GM21737 (cell line): Measurements from ENCODE around the gene IER5L.
A peak's percentile ranks its signal among the peaks of the same experiment; 100 is the strongest.
"Not testable (repeated sequence)": the region's sequence is repeated elsewhere in the genome, so short reads cannot be mapped to it uniquely, and the experiment has no call there.

Source experiments
- ATAC-seq: cut with Tn5 transposase; IDR thresholded peaks from one replicate; pipeline ENCODE4 v1.9.1; 2021; ENCODE audit warnings: mild to moderate bottlenecking, moderate library complexity; ENCODE audit not compliant: unreplicated experiment

Gene IER5L

DNA sequence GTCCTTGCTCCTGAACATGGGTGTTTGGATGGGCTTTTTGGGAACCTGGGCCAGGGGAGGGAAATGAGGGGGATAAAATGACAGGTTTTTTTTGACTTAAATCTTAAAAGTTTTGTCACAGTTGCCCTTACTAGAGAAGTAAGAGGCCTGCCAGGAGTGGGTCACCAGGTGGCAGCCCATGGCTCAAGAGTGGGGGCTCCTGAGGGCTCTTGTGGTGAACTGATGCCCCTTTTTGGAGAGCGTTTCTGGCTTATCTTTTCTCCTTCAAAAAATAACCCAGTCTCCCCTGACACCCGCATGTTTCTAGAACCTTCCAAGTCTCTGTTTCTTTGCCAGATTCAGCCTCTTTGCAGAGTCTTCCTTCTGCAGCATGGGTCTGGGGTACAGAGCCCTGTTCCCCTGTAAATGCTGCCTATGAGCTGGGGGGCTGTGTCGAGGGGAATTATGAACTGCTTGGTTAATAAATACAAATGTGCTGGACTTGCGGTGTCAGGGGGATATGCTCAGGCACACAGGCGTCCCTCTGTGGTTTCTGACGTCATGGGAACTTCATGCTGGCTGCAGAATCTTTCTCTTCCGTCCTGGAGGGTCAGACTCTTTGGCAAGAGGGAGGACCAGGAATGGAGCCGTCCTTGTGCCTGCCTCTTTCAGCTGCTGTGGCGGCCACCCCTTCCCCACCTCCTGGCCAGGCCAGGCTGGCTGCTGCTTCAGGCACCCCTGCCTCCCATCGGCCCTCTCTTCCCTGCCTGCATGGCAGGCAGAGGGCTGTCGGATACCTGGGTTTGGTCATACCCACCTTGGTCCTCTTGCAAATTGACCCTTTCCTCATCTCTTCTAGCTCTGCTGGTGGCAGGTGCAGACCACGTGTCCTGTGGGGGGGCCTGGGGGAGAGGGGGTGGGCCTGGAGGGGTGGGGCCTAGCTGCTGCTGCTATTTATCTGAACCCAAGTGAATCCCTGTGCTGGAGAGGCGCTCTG lies 36.7 kb downstream of the IER5L start:
- ATAC-seq: peak; percentile 26

DNA sequence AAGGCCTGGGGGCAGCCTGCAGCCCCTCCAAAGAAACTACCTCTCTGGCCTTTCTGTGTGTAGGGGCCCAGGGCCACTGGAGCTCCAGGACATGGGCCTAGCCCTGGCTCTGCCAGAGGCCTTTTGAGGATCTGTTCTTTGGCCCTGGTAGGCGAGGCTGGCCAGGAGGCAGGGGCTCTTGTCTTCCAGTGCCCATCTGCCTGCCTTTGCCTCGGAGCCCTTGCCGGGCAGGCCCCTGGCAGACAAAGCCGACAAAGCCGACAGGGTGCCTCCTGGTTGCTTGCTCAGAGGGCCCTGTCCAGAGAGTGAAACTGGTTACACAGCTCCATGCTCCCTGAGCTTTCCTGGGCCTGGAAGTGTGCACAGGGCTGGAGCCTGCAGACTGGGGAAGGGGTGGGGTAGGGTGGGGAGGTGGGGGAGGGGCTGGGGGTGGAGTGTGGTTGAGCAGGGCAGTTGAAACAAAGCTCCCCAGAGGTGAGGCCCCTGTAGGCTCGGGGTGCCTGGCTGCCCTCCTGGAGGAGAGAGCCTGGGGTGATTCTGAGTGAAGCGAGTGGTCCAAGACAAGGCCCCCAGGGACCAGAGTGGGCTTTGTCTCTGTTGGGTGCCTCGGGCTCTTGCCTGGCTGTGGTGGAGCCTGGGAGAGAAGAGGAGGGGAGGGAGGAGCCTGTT lies 37.5 kb downstream of the IER5L start:
- peak; percentile 7 for ATAC-seq

DNA sequence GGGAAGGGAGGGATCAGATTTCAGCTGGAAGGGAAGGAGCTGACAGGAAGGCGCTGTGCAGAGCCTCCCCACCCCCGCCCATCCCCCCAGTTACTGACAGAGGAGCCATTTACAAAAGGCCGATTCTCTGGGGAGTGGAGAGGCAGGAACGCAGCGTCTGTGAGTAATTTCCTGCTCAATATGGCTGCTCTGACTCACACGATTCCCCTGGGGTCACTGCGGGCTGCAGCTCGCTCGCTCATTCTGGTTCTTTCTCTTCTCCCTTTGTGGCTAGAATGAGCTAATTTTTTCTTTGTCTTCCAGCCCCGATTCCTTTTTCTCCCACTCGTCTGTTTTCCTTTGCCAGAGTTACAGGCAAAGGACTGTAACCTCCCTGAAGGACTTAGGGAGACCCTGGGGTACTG lies 38.1 kb downstream of the IER5L start:
- ATAC-seq: peak; percentile 51

DNA sequence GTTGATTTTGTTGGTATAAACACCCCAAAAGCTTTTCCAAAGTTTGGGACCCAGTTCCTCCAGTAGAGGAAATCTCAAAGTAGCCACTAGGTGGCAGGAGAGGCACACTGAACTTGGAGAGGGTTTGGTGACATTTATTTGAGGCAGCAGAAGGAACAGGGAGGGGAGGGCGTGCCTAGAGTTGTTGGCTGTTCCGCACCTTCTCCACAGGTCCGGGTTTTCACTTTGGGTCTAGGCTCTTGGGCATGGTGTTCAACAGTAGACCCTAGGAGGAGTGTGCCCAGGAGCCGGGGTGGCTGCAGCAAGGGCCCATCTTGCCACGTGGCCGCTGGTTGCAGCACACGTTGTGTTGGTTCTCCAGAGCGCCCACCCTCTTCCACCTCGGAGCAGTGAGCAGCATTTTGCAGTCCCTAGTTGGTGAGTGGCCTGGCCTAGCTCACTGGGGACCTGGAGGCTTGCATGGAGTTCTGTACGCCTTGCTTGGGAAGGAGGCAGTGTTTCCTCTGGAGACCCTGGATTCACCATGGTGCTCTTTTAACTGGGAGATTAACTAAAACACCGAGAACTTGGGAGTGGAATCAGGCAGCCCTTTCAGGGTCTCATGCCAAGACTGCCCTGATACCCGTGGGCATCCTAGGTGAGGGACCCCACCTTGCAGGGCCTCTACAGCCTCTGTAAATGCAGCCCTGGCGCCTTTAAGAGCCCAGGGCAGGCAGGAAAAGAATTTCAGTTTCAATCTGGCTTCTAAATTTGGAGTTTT lies 38.6 kb downstream of the IER5L start:
- ATAC-seq: peak; percentile 28

DNA sequence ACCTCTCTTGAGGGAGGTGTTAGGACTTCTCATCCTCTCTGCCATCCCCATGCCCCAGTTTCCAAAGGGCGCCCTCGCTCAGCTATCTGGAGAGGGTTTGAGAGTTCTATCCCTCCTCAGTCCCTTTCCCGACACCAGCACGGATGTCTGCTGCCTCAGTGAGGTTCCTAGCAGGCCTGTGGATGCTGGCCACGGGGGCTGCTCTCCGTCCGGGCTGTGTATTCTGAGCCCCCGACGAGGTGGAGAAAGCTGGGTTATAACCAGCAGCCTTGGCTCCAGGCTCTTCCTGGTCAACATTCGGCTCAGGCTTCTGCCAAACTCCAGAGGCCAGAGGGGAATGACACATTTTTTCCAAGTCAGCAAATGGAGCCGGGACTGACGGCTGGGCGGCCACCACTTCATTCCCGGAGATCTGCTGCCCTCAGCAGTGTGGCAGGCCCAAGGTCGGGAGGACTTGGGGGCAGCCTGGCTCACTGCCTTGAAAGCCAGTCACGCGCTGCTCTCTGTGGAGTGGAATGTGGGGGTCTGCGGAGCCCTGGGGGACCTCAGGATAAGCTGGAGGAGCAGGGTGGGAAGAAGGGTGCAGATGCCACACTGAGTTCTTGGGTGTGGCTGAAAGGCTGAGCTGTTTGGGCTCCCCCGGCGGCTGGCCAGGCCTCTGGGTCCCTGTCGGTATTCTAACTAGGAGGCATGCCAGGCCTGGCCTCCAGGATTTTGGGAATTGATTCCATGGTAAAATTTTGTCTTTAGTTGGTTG lies 39.4 kb downstream of the IER5L start:
- no peak for ATAC-seq

DNA sequence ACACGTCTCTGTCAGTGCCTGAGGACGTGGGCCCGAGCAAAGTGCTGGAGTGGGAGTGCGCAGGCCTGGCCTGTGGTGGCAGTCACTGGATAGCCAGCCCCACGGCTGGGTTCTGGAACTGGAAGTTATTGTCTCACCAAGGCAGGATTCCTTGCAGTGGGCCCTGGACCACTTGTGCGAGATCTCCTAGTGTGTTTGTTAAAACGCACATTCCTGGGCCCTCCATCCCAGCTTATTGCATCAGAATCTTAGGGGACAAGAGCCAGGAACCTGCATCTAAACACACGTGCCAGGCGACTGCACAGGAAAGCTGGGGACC lies 40.0 kb downstream of the IER5L start:
- ATAC-seq: no peak

DNA sequence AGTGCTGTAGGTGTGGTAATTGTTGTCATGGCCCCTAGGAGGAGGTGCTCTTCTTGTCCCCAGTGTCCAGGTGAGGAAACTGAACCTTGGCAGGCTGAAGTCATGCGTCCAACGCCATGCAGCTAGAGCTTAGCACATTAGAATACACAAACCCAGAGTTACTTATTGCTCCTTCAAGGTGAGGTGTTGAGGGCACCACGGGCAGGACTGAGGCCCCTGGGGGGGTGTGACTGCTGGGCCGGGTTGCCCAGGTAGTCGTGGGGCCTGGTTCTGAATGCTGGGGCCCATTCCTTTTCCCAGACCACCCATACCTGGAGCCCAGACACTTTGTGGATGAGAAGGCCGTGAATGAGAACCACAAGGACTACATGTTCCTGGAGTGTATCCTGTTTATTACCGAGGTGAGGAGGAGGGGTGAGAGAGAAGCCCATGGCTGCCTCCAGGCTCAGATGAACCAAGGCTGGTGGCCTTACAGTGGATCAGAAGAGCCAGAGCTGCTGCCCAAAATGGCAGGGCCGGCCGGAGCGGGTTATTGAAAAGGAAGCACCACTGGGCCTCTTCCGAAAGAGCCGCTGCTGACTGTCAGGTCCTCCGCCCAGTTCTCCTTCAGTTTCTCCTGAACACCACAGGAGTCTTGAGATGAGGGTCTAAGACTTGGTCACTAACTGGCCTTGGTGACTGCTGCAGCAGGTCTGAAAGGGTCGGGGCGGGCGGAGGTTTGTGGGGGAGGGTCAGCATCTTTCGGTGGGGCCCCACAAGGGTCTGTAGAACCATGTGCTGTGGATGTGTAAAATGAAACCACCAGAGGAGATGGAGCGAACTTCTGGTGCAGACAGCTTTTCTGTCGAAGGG lies 40.5 kb downstream of the IER5L start:
- no peak for ATAC-seq

DNA sequence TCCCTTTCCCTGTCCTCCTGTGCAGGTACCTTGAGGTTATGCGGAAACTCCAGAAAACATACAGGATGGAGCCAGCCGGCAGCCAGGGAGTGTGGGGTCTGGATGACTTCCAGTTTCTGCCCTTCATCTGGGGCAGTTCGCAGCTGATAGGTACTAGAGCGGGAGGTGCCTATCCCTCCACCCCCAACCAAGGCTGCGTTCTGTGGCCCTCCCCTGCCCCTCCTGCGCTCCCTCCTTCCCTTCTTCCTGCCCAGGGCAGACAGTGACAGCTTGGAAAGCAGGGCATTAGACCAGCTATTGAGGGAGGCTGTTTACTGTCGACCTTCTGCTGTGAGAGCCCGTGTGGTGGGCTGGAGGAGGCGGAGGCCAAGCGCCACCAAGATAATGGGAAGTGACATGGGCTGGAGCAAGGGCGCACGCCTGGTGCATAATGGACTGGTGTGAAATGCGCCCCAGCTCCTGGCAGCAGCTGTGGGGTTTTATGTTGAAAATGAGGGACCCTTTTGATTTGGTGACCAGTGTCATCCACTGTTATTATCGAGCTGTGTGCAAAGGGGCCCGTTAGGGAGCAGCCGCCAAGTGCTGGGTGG lies 41.5 kb downstream of the IER5L start:
- no peak for ATAC-seq

DNA sequence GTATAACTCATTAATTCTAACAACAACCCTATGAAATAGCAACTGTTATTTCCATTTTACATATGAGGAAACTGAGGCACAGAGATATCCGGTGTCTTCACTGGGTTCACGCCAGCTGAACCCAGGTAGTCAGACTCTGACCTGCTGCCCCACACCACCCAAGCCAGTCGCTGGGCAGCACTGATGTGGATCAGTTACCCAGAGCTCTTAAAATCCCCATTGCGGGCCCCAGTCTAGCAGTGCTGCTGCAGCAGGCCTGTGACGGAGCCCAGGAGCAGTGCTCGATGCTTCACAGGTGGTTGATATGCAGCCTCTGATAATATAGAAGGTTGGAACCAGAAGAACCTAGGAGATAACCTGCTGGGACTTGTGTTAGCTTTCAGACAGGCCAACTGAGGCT lies 42.6 kb downstream of the IER5L start:
- ATAC-seq: no peak

DNA sequence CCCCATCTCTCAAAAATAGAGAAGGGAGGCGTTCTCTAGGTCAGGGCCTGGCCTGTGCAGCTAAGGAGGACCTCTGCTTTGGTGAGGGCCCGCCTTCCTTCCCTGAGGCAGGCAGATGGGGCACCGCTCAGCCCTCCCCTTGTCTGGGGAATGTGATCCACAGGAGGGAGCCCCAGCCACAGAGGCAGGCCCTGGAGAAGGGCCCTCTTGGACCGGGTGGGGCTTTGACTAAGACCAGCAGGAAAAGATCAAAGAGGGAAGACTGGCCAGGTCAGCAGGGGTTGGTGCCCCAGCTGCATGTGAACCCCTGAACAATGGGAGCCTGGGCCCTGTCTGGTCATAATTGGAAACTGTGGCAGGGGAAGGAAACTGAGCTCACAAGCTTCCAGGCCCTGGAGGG lies 45.0 kb downstream of the IER5L start:
- no peak for ATAC-seq

DNA sequence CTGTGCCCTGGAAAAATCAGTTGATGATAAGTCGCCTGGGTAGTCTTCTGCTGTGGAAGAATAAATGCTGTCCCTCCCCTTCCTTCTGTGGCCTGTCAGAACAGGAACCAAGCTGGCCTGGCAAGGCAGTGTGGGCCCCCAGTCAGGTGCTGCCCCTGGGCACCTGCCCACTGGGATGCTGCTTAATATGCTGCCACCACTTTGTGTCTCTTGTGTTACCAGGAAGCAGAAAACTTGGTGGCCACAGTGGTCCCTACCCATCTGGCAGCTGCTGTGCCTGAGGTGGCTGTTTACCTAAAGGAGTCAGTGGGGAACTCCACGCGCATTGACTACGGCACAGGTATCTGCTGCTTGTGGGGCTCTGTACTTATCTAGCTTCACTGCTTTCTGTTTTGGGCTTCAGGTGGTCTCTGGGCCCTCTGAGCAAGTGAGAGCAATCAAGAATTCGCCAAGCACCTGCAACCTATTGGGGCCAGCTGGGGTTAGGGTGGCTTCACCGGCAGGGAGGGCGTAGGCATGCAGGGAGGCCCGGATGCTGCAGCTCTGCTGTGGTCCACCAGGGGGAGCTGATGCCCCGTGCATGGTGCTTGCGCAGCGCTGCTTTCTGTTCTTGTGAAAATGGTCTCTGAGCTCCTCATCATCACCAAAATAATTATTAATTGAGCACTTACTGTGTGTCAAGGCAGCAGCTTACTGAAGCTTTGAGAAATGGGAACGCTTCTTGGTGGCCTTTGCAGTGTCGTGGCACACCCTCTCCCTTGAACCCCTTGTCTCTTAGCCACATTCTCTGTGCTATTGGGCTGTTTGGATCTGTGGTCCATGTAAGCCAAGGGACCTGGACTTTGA lies 46.5 kb downstream of the IER5L start:
- ATAC-seq: no peak

DNA sequence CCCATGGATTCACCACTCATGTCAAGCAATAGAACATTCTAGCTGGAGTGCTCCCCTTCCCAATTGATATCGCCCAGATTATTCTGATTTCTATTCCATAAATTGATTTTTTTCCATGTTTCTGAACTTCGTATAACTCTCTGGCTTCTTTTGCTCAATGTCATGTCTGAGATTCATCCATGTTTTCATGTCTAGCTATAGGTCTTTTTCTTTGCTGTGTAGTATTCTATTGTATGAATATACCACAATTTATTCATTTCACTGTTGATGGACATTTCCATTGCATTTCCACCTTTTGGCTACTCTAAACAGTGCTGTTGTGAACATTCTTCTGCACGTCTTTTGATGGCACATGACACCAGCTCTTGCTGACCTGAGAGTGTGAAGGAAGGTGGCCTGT lies 47.3 kb downstream of the IER5L start:
- no peak for ATAC-seq

DNA sequence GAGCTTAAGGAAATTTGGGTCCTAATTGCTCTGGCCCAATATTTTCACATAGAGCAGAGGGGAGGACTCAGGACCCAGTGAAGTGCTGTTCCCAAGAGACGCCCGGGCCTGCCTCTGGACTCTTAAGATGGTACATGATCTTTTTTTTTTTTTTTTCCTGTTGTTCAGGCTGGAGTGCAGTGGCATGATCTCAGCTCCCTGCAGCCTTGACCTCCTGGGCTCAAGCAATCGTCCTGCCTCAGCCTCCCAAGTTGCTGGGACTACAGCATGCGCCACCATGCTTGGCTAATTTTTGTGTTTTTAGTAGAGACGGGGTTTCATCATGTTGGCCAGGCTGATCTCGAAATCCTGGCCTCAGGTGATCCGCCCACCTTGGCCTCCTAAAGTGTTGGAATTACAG lies 47.8 kb downstream of the IER5L start:
- ATAC-seq: not testable (repeated sequence)

DNA sequence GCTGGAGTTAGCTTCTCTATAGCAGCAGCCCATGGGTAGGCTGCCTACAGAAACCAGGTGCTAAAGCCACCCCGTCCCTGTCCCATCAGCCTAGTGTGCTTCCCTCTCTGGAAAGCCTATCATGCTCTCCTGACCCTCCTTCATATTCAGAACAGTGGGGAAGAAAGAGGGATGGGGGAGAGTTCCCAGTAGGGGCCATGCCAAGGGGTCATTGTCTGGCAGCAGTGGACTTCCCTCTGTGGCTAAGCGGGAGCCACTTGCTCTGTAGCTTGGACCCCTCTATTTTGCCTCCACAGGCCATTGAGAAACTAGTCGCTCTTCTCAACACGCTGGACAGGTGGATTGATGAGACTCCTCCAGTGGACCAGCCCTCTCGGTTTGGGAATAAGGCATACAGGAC lies 49.4 kb downstream of the IER5L start:
- no peak for ATAC-seq

DNA sequence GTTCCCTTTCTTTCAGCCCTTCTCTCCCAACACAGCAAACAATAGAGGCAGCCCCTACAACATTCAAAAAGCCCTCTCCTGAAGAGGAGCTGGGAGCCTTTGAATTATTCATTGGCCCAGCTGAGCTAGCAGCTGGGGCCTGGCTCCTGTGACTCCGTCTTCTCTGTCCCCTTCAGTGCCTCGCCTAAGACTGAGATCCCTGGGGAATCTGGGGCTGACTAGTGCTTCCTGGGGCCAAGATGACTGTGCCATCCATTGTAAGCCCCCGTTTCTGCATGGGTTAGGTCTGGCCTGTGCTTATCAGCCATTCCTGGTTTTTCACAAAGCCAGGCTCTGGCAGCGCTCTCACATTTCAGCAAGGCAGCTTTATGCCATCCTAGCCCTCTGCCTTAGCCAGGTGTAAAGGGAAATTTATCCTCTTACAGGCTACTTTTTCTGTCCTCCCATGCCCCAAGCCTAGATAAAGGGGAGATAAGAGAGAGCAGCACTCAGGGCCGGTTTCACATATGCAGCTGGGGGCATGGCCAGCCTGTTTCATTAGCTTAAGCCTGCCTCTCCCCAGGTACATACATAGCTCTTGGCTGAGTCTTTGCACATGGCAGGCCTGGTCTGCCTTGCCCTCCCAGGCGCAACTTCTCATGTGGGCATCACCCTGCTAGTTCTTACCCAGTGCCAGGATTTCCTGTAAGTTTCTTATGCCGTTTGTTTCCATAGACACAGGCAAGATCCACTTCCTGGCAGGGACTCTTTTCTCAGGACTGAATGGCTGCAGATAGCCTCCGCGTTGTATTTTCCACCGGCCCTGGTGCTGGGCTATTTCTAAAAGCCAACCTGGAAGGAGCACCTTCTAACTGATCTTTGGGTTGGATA lies 51.1 kb downstream of the IER5L start:
- ATAC-seq: no peak
